Activated effector memory CD4-positive, alpha-beta T cell treated with anti-CD3 and anti-CD28 coated beads, Interleukin-2, amount 50 U/mL, for 16 hours (primary cell): ENCODE data around the gene MDGA2.

Source experiments
- DNase-seq: peaks from one replicate; pipeline ENCODE4 v3.0.0-alpha.2; 2020

The MDGA2 gene

GRCh38 chr14:47606566-47606965 is 68.8 kb downstream of the MDGA2 start:
- DNase-seq, result no peak

GRCh38 chr14:47596860-47597259 is 78.5 kb downstream of the MDGA2 start:
- DNase-seq, result no peak

- no peak for DNase-seq
Observed at GRCh38 chr14:47596232-47596631, 79.2 kb downstream of the MDGA2 start.

- no peak for DNase-seq
Observed at GRCh38 chr14:47595552-47595951, 79.9 kb downstream of the MDGA2 start.

GRCh38 chr14:47590767-47591495 is 84.5 kb downstream of the MDGA2 start:
- DNase-seq, result no peak

- no peak for DNase-seq
Observed at GRCh38 chr14:47585447-47585846, 90.0 kb downstream of the MDGA2 start.

GRCh38 chr14:47567273-47567672 is 108.1 kb downstream of the MDGA2 start:
- no peak for DNase-seq

GRCh38 chr14:47557894-47558293 is 117.5 kb downstream of the MDGA2 start:
- DNase-seq, result no peak

- no peak for DNase-seq
Observed at GRCh38 chr14:47555333-47555732, 120.1 kb downstream of the MDGA2 start.

- DNase-seq, result no peak
Observed at GRCh38 chr14:47549886-47550285, 125.5 kb downstream of the MDGA2 start.

- no peak for DNase-seq
Observed at GRCh38 chr14:47543459-47543858, 131.9 kb downstream of the MDGA2 start.

- no peak for DNase-seq
Observed at GRCh38 chr14:47541662-47542061, 133.7 kb downstream of the MDGA2 start.

- no peak for DNase-seq
Observed at GRCh38 chr14:47539031-47539461, 136.4 kb downstream of the MDGA2 start.

- DNase-seq, result no peak
Observed at GRCh38 chr14:47536341-47536740, 139.1 kb downstream of the MDGA2 start.

GRCh38 chr14:47526591-47527244 is 148.7 kb downstream of the MDGA2 start:
- DNase-seq, result no peak

- DNase-seq, result no peak
Observed at GRCh38 chr14:47524524-47524923, 150.9 kb downstream of the MDGA2 start.

GRCh38 chr14:47520382-47520781 is 155.0 kb downstream of the MDGA2 start:
- DNase-seq, result no peak

GRCh38 chr14:47511829-47512228 is 163.6 kb downstream of the MDGA2 start:
- DNase-seq, result no peak

- DNase-seq, result no peak
Observed at GRCh38 chr14:47509957-47510356, 165.4 kb downstream of the MDGA2 start.

- no peak for DNase-seq
Observed at GRCh38 chr14:47507861-47508260, 167.5 kb downstream of the MDGA2 start.

GRCh38 chr14:47500369-47500768 is 175.0 kb downstream of the MDGA2 start:
- DNase-seq, result no peak

GRCh38 chr14:47490766-47491165 is 184.6 kb downstream of the MDGA2 start:
- DNase-seq, result no peak

GRCh38 chr14:47490353-47490752 is 185.1 kb downstream of the MDGA2 start:
- no peak for DNase-seq

- no peak for DNase-seq
Observed at GRCh38 chr14:47485421-47485820, 190.0 kb downstream of the MDGA2 start.

GRCh38 chr14:47483449-47483848 is 192.0 kb downstream of the MDGA2 start:
- no peak for DNase-seq
